GM18861 (cell line): ENCODE data around the gene THOC6.

ENCODE experiments used
- ATAC-seq: cut with Tn5 transposase; IDR thresholded peaks from one replicate; pipeline ENCODE4 v1.9.1; 2021; ENCODE audit not compliant: unreplicated experiment

Gene THOC6

GRCh38 chr16:3023669-3024478 is at the start of gene THOC6, which contains the start of gene HCFC1R1:
Gene THOC6, plus strand, starts transcription at chr16:3024035. Its CDS starts 292 bp downstream, at chr16:3024327.
Gene HCFC1R1, minus strand, starts transcription at chr16:3023942. Its CDS starts 1 bp downstream, at chr16:3023941.
- peak; percentile 61 for ATAC-seq

DNA sequence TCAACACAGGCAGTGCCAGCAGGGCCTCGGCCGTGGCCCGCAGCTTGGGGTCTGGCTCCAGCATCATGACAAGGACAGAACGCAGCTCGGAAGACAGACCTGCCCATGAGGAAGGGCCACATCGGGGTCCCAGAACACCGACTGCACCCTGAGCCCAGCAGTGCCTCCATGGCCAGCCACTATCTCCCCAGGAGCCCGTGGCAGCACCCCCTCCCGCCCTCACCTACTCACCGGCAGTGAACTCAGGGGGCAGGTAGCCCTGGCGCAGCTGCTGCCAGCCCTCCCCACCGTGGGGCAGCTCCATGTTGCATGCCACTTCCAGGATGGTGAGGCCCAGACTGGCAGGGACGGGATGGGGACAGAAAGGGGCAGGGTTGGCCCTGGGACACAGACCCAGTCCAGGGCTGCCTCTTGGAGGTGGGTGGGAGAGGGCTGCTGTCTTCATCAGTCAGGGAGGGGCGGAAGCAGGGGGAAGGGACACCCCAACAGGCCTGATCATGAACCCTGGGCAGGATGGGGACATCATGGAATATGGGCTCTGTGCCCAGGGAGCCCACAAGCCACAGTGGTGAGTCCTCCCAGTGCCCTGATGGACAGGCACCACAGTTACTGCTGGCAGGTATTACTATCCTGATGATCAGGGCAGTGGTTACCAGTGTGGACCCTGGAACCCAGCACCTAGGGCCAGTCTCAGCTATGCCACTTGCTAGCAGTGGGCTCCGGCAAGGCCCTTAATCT is 49.3 kb upstream of the THOC6 start:
- ATAC-seq: no peak

DNA sequence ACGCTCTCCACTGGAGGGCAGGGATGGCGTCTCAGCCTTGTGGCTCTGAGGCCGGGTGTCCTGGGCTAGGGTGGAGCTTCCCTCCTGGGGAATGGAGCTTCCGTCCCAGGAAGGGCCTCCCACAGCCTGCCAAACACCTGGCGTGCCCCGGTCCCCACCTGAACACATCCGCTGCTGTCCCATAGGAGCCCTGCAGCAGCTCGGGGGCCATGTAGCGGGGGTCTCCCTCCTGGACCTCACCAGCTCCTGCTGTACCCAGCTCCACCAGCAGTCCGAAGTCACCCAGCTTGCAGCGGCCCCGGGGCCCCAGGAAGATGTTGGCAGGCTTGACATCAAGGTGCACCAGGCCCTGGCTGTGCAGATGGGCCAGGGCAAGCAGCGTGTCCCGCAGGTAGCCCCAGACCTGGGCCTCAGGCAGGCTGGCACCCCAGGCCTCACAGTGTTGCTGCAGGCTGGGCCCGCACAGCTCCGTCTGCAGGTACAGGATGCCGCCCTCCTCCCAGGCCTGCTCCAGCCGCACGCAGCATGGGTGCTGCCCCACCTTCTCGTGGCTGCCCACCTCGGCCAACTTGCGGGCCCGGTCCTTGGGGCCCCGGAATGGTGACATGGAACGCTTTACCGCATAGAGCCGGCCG is 48.6 kb upstream of the THOC6 start:
- ATAC-seq: no peak

GRCh38 chr16:2976201-2976600 is 47.6 kb upstream of the THOC6 start:
- ATAC-seq: no peak

- ATAC-seq: no peak
These were observed 47.2 kb upstream of the THOC6 start for GRCh38 chr16:2976673-2977072.

GRCh38 chr16:2977440-2977839 is 46.4 kb upstream of the THOC6 start:
- no peak for ATAC-seq

GRCh38 chr16:2979669-2980226 is 44.1 kb upstream of the THOC6 start:
- no peak for ATAC-seq

GRCh38 chr16:2980227-2981176 is 43.3 kb upstream of the THOC6 start, which contains the start of gene PKMYT1:
Gene PKMYT1, minus strand, starts transcription at chr16:2980446. Its CDS starts 789 bp downstream, at chr16:2979657.
- peak; percentile 75 for ATAC-seq

- ATAC-seq: no peak
These were observed 42.5 kb upstream of the THOC6 start for GRCh38 chr16:2981177-2981898.

DNA sequence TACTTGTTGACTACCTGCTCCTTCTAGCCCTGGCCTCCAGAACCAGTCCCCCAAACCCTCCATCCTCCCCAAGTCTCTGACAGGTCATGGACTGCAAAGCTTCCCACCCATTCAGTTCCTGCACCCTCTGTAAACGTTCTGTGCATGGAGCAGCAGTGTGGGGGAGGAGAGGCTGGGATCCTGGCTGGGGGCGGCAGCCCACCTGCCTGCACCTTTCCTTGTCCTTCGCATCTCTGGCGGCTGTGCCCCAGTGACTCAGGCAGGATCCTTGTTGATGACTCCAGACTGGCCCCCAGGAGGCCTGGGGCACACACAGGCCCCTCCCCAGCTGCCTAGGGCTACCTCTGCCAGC is 42.0 kb upstream of the THOC6 start:
- ATAC-seq: no peak

DNA sequence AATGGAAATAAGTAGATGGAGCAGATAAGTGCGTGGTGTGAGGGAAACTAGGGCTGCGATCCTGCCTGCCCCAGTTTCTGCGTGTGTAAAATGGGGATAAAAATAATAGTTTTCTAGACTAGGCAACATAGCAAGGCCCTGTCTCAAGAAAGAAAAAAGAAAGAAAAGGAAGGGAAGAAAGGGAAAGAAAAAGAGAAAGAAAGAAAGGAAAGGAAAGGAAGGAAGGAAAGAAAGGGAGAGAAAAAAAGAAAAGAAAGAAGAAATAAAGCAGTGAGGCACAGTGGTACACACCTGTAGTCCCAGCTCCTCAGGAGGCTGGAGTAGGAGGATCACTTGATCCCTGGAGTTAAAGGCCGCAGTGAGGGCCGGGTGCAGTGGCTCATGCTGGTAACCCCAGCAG is 41.4 kb upstream of the THOC6 start:
- ATAC-seq: no peak

DNA sequence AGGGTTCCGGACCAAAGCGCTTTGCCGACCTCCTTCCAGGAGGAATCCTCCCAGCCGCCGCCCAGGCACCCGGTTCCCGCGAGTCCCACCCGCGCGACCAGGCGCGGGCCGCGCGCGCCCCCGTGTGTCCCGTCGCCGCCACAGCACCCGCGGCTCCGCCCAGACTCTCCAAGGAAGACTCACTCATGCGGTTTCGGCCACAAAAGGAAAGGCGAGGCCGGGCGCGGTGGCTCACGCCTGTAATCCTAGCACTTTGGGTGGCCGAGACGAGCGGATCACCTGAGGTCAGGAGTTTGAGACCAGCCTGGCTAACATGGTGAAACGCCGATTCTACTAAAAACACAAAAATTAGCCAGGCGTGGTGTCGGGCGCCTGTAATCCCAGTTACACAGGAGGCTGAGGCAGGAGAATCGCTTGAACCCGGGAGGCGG is 40.1 kb upstream of the THOC6 start:
- no peak for ATAC-seq

- no peak for ATAC-seq
These were observed 38.4 kb upstream of the THOC6 start for GRCh38 chr16:2985462-2985861.

GRCh38 chr16:2985893-2986355 is 37.9 kb upstream of the THOC6 start:
- no peak for ATAC-seq

DNA sequence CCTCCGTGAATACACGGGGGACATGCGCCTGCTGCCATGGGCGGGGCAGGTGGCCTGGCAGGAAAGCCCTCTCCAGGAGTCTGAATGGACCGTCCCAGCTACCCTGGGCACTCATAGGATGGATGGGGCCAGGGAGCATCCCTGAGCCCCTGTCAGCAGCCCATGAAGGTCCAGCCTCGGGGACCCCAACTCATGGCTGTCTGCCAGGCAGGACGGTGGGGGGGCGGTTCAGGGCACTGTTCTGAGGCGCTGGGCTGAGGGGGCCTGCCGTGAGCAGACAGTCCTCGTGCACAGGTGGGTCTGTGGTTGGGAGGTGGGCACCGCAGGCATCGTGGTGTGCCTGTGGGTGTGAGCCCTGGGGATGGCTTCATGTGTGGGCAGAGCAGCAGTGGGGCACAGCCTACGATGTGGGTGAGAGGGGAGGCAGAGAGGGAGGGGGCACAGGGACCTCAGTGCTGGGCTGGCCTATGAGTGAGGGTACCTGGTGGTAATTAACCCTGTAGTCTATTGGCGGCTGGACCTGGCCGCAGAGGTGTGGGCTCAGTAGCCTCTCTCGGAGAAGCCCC is 37.1 kb upstream of the THOC6 start:
- ATAC-seq: no peak

GRCh38 chr16:2987286-2987685 is 36.5 kb upstream of the THOC6 start:
- no peak for ATAC-seq

- no peak for ATAC-seq
These were observed 36.0 kb upstream of the THOC6 start for GRCh38 chr16:2987833-2988232.

DNA sequence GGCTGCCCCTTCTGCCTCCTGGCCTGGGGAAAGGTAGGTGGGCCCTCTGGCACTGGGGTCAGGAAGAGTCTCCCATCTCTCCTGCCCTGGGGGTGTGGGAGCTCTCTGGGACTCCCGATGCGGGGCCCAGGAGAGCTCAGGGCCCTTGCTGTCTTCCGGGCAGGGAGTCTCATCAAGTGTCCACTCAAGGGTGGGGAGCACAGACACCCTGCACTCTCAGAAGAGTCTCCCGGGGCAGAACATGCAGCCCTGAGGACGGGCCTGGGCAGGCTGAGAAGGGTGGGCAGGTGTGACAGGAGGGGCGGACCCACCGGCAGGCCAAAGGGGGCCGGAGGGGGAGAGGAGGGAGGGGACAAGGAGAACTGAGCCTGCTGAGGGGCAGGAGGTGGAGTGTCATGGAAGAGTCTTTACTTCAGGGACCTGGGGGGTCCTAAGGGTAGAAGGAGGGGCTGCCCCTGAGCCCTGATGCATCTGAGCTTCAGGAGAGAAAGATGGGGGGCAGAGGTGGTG is 35.2 kb upstream of the THOC6 start:
- no peak for ATAC-seq

GRCh38 chr16:2990891-2991290 is 32.9 kb upstream of the THOC6 start:
- ATAC-seq: no peak
